CD4-positive, alpha-beta T cell treated with Interleukin-21 for 1 hour (primary cell): ENCODE measurements around the gene AACS.
"Not testable (repeated sequence)": the region's sequence is repeated elsewhere in the genome, so short reads cannot be mapped to it uniquely, and the experiment has no call there.

Experiments
- DNase-seq: peaks from one replicate; pipeline ENCODE4 v3.0.0-alpha.2; 2020

AACS gene

GRCh38 chr12:125057708-125058107 lies 7.5 kb upstream of the AACS start:
- DNase-seq, result no peak

DNA sequence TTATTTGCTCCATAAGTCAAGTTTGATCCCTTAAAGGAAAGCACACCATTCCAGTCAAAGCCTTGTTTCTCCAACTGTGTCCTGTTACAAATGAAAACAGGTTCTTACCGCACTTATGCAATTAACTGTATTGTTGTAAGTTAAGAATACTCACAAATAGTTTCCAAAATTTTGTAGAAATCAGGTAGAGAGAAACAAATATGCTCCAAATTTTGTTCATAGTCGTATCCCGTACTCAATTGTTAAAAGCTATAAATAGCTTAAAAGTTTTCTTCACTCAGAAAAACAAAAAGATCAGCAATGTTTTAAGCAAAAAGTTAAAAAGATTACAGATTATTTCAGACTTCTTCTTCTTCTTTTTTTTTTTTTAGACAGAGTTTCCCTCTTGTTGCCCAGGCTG lies 4.0 kb upstream of the AACS start:
- DNase-seq, result no peak

DNA sequence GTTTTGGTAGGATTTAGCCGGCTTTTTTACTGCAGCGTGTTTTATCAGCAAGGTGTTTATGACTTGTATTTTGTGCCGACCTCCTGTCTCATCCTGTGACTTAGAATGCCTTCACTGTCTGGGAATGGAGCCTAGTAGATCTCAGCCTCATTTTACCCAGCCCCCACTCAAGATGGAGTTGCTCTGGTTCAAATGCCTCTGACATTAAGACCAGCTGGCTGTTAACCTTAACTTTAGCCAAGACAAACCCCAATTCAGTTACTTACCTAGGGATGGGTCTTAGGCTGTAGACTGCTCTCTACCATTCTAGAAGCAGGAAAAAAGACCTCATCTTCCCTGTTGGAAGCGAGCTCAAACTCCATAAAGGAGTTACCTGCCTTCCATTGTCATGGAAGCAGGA lies 1.7 kb upstream of the AACS start:
- not testable (repeated sequence) for DNase-seq

- DNase-seq, result no peak
Observed at GRCh38 chr12:125064492-125064891, 743 bp upstream of the AACS start.

GRCh38 chr12:125065919-125066570 lies 810 bp downstream of the AACS start:
- no peak for DNase-seq

DNA sequence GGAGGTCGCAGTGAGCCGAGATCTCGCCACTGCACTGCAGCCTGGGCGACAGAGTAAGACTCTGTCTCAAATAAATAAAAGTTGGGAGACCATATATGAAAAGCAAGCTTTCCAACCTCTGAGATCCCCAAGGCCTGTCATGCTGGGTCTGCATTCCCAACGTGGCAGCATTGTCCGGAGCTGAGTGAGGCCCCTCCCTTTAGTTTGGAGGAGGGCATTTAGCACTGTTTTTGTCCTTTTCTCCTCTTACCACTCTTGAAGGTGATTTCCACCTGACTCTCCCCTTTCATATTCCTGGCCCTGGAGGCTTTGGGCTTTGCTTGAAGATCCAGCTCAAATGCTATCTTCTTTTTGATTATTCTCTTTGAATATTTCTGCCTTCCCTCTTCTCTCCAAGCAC lies 3.2 kb downstream of the AACS start:
- no peak for DNase-seq

DNA sequence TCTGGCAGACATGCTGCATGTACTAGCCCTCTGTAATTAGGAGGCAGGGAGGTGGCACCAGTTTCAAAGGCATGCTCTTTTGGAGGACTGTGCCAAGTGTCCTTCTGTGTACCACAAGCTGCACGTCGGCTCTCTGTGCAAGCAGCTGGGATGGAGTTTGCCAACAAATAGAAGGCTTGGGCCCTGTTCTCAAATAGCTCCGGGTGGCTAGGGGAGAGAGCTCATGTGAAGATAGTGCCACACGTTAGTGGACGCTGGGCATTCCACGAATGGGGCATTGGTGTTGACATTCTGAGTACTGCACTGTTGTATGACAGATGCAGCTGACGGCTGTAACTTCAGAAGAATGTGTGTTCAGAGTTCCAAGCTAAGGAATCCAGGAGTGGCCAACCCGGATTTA lies 4.4 kb downstream of the AACS start:
- DNase-seq, result no peak

DNA sequence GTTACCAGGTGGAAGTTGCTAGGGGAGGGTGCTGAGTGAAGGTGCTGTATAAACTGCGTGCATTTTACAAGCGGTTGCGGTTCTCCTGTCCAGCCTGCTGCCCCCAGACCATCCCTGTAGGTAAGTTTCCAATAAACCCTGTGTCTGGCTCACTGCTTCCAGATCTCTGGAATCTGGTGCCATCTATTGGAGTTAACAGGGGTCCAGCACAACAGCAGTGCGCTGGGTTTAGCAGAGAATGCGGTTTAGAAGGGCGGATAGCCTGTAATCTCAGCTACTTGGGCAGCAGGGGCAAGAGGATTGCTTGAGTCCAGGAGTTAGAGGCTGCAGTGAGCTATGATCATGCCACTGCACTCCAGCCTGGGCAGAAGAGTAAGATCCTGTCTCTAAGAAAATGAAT lies 4.9 kb downstream of the AACS start:
- no peak for DNase-seq

- no peak for DNase-seq
Observed at GRCh38 chr12:125070661-125071390, 5.6 kb downstream of the AACS start.

DNA sequence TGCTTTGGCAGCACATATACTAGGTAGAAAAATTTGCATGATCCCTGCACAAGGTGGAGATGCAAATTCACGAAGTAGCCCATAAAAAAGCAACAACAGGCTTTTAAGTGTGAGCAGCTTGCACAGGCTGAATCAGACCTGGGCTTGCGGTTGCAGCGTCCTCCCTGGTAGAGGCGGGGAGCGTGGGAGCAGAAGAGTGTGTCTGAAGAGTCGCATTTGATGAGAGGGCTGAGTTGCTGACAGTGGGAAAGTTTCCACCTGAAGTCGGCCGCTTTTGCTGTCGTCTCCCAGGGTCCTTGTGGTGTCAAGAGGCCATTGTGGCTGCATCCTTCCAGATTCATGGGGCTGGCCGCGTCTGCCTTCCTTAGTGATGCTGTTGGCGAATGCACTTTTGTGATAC lies 6.2 kb downstream of the AACS start:
- no peak for DNase-seq

DNA sequence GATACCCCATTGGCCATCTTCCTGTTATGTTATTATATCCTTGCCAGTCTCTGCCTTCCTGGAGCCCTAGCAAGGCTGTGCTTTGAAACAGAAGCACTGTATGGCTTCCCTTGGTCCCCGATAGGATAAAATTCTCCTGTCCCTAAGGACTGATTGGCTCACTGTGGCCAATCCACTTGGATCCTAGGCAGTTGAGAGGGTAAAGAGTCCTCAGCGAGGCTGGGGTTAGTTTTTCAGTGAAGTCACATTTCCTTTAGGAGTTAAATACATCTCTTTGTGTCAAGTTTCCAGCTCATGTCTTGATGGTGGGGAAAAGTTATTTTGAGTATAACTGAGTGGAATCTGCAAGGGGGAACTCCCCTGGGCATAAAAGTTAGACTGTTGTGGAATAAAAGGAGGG lies 7.3 kb downstream of the AACS start:
- no peak for DNase-seq

GRCh38 chr12:125074294-125074693 lies 9.1 kb downstream of the AACS start:
- DNase-seq, result not testable (repeated sequence)

GRCh38 chr12:125076103-125076502 lies 10.9 kb downstream of the AACS start:
- no peak for DNase-seq

DNA sequence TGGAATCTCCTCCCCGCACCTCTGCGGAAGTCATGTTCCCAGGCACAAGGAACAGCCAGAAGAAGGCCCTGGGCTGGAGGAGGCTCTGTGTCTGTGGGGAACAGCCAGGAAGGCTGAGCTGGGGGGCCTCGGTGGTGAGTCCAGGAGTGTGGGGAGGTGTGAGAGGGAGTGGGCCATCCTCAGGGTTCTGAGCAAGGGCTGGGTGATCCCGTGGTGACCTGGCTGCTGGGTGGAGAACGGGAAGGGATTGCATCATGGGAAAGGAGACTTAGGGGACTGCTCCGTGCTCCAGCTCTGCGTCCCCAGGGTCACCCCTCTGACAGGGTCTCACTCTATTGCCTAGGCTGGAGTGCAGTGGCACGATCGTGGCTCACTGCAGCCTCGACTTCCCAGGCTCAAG lies 13.8 kb downstream of the AACS start:
- no peak for DNase-seq

DNA sequence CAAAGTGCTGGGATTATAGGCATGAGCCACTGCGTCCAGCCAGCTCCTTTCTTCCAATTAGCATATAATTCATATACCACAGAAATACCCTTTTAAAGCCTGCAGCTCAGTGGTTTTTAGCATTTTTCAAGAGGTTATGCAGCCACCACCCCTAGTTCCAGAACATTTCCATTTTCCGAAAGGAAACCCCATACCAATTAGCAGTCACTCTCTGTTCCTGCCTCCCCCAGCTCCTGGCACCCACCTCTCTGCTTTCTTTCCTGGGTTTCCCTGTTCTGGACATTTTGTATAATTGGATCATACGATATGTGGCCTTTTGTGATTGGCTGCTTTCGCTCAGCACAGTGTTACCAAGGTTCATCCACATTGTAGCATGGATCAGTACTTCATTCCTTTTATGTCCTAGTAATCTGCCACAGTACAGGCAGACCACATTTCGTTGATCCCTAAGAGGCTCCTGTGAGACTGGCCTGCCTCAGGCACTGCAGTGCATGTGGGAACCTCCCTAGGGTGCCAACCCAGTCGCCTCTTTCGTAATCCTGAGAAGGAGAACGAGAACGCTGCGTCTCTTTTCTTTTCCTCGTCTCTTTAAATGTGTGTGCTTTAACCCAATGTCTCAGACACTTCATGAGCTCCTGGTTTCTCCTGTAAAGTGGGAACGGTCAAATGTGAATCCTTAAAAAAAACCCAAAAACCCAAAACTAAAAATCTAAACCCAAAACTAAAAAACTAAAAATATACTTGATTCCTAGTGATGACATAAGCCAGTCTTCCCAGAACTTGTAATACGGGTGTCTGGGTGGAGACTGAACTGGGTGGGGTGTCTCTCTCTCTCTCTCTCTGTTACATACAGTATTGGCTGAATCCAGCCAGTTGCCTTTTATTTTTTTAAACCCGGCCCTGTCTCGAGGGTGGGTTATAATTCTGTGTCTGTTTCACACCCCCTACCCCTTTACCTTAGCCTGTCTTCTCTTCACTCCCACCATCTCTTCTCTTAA lies 14.7 kb downstream of the AACS start:
- no peak for DNase-seq

GRCh38 chr12:125081427-125081826 lies 16.2 kb downstream of the AACS start:
- no peak for DNase-seq

DNA sequence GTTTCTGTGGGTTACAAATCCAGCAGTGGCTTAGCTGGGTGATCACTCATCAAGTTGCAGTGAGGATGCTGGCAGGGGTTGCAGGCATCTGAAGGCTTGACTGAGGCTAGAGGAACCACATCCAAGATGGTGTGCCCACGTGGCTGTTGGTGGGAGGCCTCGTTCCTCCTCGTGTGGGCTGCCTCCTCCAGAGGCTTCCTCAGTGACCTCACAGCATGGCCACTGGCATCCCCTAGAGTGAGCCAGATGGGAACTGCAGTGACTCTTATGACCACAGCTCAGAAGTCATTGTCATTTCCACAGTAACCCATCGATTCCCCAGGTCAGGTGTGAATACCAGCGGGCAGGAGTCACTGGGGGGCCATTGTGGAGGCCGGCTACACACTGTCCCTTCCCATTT lies 17.8 kb downstream of the AACS start:
- DNase-seq, result no peak

DNA sequence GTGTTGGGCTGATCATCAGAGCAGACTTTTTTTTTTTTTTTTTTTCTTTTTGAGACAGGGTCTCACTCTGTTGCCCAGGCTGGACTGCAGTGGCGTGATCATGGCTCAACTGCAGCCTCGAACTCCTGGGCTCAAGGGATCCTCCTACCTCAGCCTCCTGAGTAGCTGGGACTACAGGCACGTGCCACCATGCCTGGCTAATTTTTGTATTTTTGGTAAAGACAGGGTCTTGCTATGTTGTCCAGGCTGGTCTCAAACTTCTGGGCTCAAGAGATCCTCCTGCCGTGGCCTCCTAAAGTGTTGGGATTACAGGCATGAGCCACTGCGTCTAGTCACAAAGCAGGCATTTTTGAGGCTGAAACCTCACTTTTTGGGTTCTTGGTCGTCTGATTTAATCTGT lies 23.0 kb downstream of the AACS start:
- not testable (repeated sequence) for DNase-seq

DNA sequence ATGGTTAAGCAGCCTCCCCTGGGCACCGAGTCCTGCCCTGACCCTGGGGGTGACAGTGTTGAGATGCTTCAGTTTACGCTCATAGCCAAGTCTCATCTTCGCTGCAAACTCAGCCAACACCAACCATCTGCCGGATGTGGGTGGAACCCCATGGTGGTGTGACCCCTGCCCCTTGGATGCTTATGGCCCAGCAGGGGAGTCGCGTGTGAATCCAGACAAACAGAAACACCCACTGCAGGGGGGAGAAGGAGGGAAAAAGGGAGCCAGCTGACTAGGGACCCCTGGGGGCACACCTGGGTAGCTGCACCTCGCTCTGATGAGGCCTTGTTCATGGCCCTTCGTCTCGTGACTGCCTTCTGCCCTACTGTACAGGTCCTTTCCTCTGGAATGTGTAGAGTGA lies 23.8 kb downstream of the AACS start:
- DNase-seq, result no peak

DNA sequence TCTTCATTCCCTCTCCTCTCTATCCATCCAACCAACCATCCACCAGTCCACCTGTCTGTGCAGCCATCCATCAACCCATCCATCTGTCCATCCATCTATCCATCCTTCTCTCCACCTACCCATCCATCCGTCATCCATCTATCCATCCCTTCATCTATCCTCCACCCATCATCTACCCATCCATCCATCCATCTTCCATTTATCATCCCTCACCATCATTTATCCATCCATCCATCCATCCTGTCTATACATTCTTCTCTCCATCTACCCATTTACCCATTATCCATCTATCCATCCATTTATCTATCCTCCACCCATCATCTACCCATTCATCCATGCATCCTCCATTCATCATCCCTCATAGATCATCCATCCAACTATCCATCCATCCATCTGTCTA lies 24.4 kb downstream of the AACS start:
- DNase-seq, result no peak

- no peak for DNase-seq
Observed at GRCh38 chr12:125090437-125090836, 25.2 kb downstream of the AACS start.

GRCh38 chr12:125091401-125091800 lies 26.2 kb downstream of the AACS start:
- no peak for DNase-seq

GRCh38 chr12:125092108-125092871 lies 27.1 kb downstream of the AACS start:
- no peak for DNase-seq
